Left ventricle myocardium inferior (tissue), 1 donor: ENCODE measurements around the gene NEU1. TPM values are rescaled to one million over a fixed set of nuclear protein-coding genes. Genes with fewer than 3 reads are reported as not detected.
"Not testable (repeated sequence)": the region's sequence is repeated elsewhere in the genome, so short reads cannot be mapped to it uniquely, and the experiment has no call there.

Source experiments
- DNase-seq: peaks from one replicate; pipeline ENCODE4 v3.0.0-alpha.2; 2020
- H3K27ac ChIP-seq: fragments of 200-600 bp; replicated peaks from 2 replicates; pipeline ENCODE4 v1.8.0; 2021
- H3K27me3 ChIP-seq: fragments of 200-600 bp; 2 replicates; pipeline ENCODE4 v1.8.0; 2021; ENCODE audit warnings: low read depth
- H3K36me3 ChIP-seq: fragments of 200-600 bp; 2 replicates; pipeline ENCODE4 v1.8.0; 2021
- H3K4me1 ChIP-seq: fragments of 200-600 bp; 2 replicates; pipeline ENCODE4 v1.8.0; 2021
- H3K4me3 ChIP-seq: fragments of 200-600 bp; 2 replicates; pipeline ENCODE4 v1.8.0; 2021; ENCODE audit warnings: mild to moderate bottlenecking, moderate library complexity
- H3K9me3 ChIP-seq: fragments of 200-600 bp; replicated peaks from 2 replicates; pipeline ENCODE4 v1.8.0; 2021
- CTCF ChIP-seq: fragments of 200-600 bp; IDR thresholded peaks from 2 replicates; pipeline ENCODE4 v1.8.0; 2021; ENCODE audit warnings: antibody characterized with exemption, mild to moderate bottlenecking, borderline replicate concordance
- intact Hi-C: fragments of 100-400 bp; cut with micrococcal nuclease; formaldehyde crosslinking; loops from one replicate; pipeline ENCODE4 v1.11.0; 2022
- total RNA-seq: library from RNA; stranded (reverse); fragmentation: NEBNext Ultra II Directional; extraction: Animal tissue kit (Norgen Biotek cat#: 25700); gene quantifications from one replicate; pipeline ENCODE4 v1.2.1, GENCODE V29; 2021
- donor health status: DM: no; HTN: yes; CAD: no; lungs with severe emphysema.

NEU1 gene
- total RNA-seq, 1 donor from 2014 or later = 26.0 TPM

- Histone ChIP-seq H3K4me1 (peaks cover 30% of the 10 kb centered on the region), H3K36me3 (peaks cover 4% of the 10 kb centered on the region), H3K27me3 (peaks cover 6% of the 10 kb centered on the region), H3K9me3 (no peaks in the 10 kb centered on the region), H3K27ac (no peak overlapping the region), H3K4me3 (no peak overlapping the region)
- intact Hi-C loops = no loop called here
- no peak for TF ChIP-seq CTCF
- no peak for DNase-seq
These were observed 2.8 kb upstream of the NEU1 start for GRCh38 chr6:31865205-31866118.

- H3K27me3 ChIP-seq = peaks cover 6% of the 10 kb centered on the region
- no peak overlapping the region for H3K27ac ChIP-seq
- H3K9me3 ChIP-seq = no peaks in the 10 kb centered on the region
- H3K4me3 ChIP-seq = no peak overlapping the region
- H3K36me3 ChIP-seq = peaks cover 10% of the 10 kb centered on the region
- no peak for DNase-seq
- H3K4me1 ChIP-seq = peaks cover 30% of the 10 kb centered on the region
- intact Hi-C loops = no loop called here
- TF ChIP-seq CTCF = no peak
These were observed 2.2 kb upstream of the NEU1 start for GRCh38 chr6:31864818-31865204.

GRCh38 chr6:31864123-31864562 lies 1.5 kb upstream of the NEU1 start:
- H3K27me3 ChIP-seq, DNase-seq, H3K9me3 ChIP-seq, intact Hi-C loops: not testable (repeated sequence)
- peaks cover 30% of the 10 kb centered on the region for H3K4me1 ChIP-seq
- peaks cover 17% of the 10 kb centered on the region for H3K36me3 ChIP-seq
- H3K4me3 ChIP-seq = peak overlapping the region; percentile 74
- peak overlapping the region; percentile 86 for H3K27ac ChIP-seq

GRCh38 chr6:31861919-31862343 lies 690 bp downstream of the NEU1 start:
- intact Hi-C loops = no loop called here
- peak overlapping the region; percentile 86 for H3K27ac ChIP-seq
- peaks cover 30% of the 10 kb centered on the region for H3K4me1 ChIP-seq
- no peak for TF ChIP-seq CTCF
- peaks cover 33% of the 10 kb centered on the region for H3K36me3 ChIP-seq
- no peak for DNase-seq
- H3K4me3 ChIP-seq = peak overlapping the region; percentile 74
- H3K27me3 ChIP-seq = no peaks in the 10 kb centered on the region
- H3K9me3 ChIP-seq = no peaks in the 10 kb centered on the region

- Histone ChIP-seq H3K4me3 (no peak overlapping the region), H3K36me3 (peaks cover 33% of the 10 kb centered on the region), H3K4me1 (peaks cover 30% of the 10 kb centered on the region), H3K27ac (no peak overlapping the region), H3K9me3 (no peaks in the 10 kb centered on the region), H3K27me3 (no peaks in the 10 kb centered on the region)
- no peak for DNase-seq
- intact Hi-C loops = no loop called here
- TF ChIP-seq CTCF = no peak
These were observed 1.5 kb downstream of the NEU1 start for GRCh38 chr6:31861150-31861549.

- Histone ChIP-seq H3K9me3 (no peaks in the 10 kb centered on the region), H3K27me3 (no peaks in the 10 kb centered on the region), H3K27ac (no peak overlapping the region), H3K4me1 (peaks cover 30% of the 10 kb centered on the region), H3K4me3 (no peak overlapping the region), H3K36me3 (peaks cover 33% of the 10 kb centered on the region)
- no peak for DNase-seq
- TF ChIP-seq CTCF = no peak
- intact Hi-C loops = no loop called here
These were observed 2.3 kb downstream of the NEU1 start for GRCh38 chr6:31860349-31860748.
